HUES48 (cell line): ENCODE data around the gene NARF.
A peak's percentile ranks its signal among the peaks of the same experiment; 100 is the strongest.

Experiments used
- H3K27ac ChIP-seq: one replicate; pipeline ENCODE4 v1.7.0; 2013; ENCODE audit warnings: low read depth, low read length, inconsistent platforms
- H3K27me3 ChIP-seq: 2 replicates; pipeline ENCODE4 v1.6.1; 2013; ENCODE audit warnings: mild to moderate bottlenecking, low read length; ENCODE audit not compliant: control insufficient read depth, insufficient read depth
- H3K36me3 ChIP-seq: 2 replicates; pipeline ENCODE4 v1.6.1; 2013; ENCODE audit warnings: low read length; ENCODE audit not compliant: control insufficient read depth, insufficient read depth
- H3K4me1 ChIP-seq: 2 replicates; pipeline ENCODE4 v1.6.1; 2013; ENCODE audit warnings: mild to moderate bottlenecking, low read length; ENCODE audit not compliant: control insufficient read depth, insufficient read depth
- H3K4me3 ChIP-seq: 2 replicates; pipeline ENCODE4 v1.5.1; 2013; ENCODE audit warnings: mild to moderate bottlenecking, low read depth, low read length
- H3K9ac ChIP-seq: 2 replicates; pipeline ENCODE4 v1.6.1; 2013; ENCODE audit warnings: mild to moderate bottlenecking, low read depth, low read length, moderate library complexity
- H3K9me3 ChIP-seq: 2 replicates; pipeline ENCODE4 v1.6.1; 2013; ENCODE audit warnings: low read length; ENCODE audit not compliant: control insufficient read depth, insufficient read depth

The NARF gene

DNA sequence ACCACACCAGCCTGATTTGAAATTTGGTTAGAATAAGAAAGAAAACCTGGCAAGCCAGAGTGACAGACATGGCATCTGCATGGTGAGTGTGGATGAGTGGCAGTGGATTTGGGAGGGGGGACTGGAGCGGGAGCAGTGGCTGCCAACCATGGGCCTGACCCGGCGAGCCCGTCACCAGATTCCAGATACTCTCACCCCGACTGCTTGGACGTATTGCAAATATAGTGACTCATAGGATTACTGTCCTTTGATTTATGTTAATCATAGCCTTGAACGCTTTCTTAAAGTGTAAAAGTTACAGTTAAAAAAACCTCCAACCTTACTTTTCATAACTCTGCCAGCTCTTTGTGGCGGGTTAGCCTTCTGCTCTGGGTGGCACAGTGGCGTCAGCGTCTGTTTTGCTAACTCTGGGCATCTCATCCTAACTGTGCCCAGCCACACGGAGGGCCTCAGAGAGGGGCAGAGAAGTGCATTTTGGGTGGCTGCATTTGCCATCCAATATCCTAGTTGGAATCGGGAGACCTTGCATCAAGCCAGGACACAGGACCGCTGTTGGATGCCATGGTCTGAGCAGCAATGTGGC is 34.2 kb downstream of the NARF start:
- H3K27me3 ChIP-seq = peaks cover 11% of the 10 kb centered on the region
- no peak overlapping the region for H3K9ac ChIP-seq
- H3K4me1 ChIP-seq = no peaks in the 10 kb centered on the region; the same call in 1 of the 2 replicates

DNA sequence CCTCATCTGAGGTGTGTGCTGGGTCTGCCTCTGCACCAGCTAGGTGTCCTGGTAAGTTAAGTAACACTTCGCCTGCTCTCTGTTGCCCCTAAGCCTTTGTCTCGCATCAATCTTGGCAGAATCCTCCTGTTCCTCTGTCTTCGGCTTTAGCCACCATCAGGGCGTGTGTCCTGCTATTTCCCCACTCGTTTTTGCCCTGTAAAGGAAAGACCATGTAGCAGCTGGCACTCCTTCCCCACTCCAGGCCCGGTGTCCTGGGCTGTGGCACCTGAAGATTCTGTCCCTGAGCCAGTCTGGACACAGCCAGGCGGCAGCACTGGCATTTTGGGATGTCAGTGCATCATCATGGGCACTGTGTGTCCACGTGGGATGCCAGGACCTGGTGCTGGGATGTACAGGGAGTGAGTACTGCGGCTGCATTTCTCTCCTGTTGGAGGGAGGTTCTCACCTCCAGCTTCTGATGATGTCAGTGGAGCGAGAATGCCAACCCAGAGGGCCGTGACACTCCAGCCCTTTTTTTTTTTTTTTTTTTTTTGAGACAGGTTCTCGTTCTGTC is 34.8 kb downstream of the NARF start:
- no peaks in the 10 kb centered on the region; the same call in 1 of the 2 replicates for H3K4me1 ChIP-seq
- H3K27ac ChIP-seq = no peak overlapping the region
- peaks cover 8% of the 10 kb centered on the region for H3K36me3 ChIP-seq
- no peak overlapping the region for H3K4me3 ChIP-seq
- H3K27me3 ChIP-seq = peaks cover 16% of the 10 kb centered on the region
- H3K9ac ChIP-seq = no peak overlapping the region
- no peaks in the 10 kb centered on the region for H3K9me3 ChIP-seq

More for the DNA sequence above, 34.2 kb downstream of the NARF start:
- Histone ChIP-seq H3K27ac (no peak overlapping the region), H3K4me3 (no peak overlapping the region), H3K36me3 (peaks cover 13% of the 10 kb centered on the region), H3K9me3 (no peaks in the 10 kb centered on the region)

GRCh38 chr17:82494236-82495055 is 35.9 kb downstream of the NARF start:
- Histone ChIP-seq H3K4me1 (no peaks in the 10 kb centered on the region; the same call in 1 of the 2 replicates), H3K27ac (peak overlapping the region; percentile 77), H3K36me3 (no peaks in the 10 kb centered on the region), H3K4me3 (peak overlapping the region; percentile 48; the same call in 1 of the 2 replicates), H3K27me3 (peaks cover 24% of the 10 kb centered on the region), H3K9ac (peak overlapping the region; percentile 27), H3K9me3 (no peaks in the 10 kb centered on the region)

- no peak overlapping the region for H3K4me3 ChIP-seq
- H3K9me3 ChIP-seq = no peaks in the 10 kb centered on the region
- no peak overlapping the region for H3K9ac ChIP-seq
- H3K4me1 ChIP-seq = no peaks in the 10 kb centered on the region; the same call in 1 of the 2 replicates
- no peak overlapping the region for H3K27ac ChIP-seq
- peaks cover 24% of the 10 kb centered on the region for H3K27me3 ChIP-seq
- no peaks in the 10 kb centered on the region for H3K36me3 ChIP-seq
Measured at GRCh38 chr17:82495844-82496528, 37.4 kb downstream of the NARF start.

GRCh38 chr17:82496529-82497434 is 38.2 kb downstream of the NARF start:
- Histone ChIP-seq H3K4me1 (no peaks in the 10 kb centered on the region; the same call in 1 of the 2 replicates), H3K27ac (no peak overlapping the region), H3K9me3 (no peaks in the 10 kb centered on the region), H3K4me3 (peak overlapping the region; percentile 63), H3K36me3 (no peaks in the 10 kb centered on the region), H3K27me3 (peaks cover 24% of the 10 kb centered on the region), H3K9ac (no peak overlapping the region)

DNA sequence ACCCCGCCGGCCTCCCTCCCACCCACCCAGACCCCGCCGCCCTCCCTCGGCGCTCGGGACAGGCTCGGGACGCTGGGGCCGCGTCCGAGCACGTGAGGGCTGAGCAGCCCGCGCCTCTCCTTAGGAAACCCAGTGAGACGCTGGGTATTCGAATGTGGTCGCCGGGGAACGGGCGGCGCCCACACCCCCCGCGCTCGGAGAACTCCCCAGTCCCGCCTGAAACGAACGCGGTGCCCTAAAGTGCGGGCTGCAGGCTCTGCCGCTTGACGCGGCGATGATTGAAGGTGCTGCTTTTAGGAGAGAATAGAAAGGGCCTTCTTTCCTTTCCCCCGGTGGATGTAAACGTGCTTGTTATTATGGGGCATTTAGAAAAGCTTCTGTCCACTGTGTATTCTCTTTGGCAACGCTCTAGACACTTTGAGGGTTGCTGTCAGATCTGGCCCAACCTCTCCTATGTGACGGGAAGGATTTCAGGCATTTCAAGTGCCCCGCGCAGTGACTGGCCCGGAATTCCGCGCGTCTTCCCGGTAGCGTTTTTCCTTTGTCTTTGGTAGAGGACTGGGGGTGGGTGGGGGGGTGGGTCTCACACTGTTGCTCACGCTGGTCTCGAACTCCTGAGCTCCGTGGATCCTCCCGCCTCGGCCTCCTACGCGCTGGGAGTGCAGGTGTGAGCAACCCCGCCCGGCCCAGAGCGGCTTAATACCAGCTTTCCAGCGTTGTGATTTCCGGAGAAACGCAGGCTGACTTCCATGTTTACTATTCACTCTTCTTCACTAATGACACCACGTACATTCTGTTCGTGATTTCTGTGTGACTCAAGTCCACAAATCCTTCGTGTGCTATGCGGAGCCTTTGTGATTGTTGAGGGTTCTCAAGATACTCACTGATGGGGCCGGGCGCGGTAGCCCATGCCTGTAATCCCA is 39.2 kb downstream of the NARF start:
- Histone ChIP-seq H3K27me3 (peaks cover 24% of the 10 kb centered on the region), H3K9ac (peak overlapping the region; percentile 41; the same call in 1 of the 2 replicates), H3K4me3 (peak overlapping the region; percentile 59), H3K9me3 (no peaks in the 10 kb centered on the region), H3K36me3 (no peaks in the 10 kb centered on the region), H3K4me1 (no peaks in the 10 kb centered on the region; the same call in 1 of the 2 replicates), H3K27ac (no peak overlapping the region)

DNA sequence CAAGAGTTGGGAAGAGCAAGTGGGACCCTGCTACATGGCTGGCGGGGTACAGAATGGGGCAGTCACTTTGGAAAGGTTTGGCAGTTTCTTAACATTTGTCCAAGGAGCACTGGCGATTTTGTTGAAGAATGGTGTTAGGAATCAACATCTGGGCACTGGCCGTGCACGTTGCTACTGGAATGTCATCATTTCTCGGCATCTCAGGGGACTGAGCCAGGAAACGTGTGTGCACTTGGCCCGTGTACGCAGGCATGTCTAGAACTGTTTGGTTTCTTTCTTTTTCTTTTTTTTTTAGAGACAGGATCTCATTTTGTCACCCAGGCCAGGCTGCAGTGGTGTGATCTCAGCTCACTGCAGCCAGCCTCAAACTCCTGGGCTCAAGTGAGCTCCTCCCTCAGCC is 43.7 kb downstream of the NARF start:
- H3K9me3 ChIP-seq = no peaks in the 10 kb centered on the region

GRCh38 chr17:82503094-82503727 is 44.7 kb downstream of the NARF start:
- Histone ChIP-seq H3K4me3 (no peak overlapping the region), H3K36me3 (no peaks in the 10 kb centered on the region), H3K27ac (no peak overlapping the region), H3K9ac (no peak overlapping the region), H3K9me3 (no peaks in the 10 kb centered on the region), H3K27me3 (peaks cover 9% of the 10 kb centered on the region), H3K4me1 (no peaks in the 10 kb centered on the region)

More for the DNA sequence above, 43.7 kb downstream of the NARF start:
- H3K9ac ChIP-seq = no peak overlapping the region
- no peak overlapping the region for H3K27ac ChIP-seq
- H3K27me3 ChIP-seq = peaks cover 15% of the 10 kb centered on the region
- H3K4me3 ChIP-seq = no peak overlapping the region
- H3K4me1 ChIP-seq = no peaks in the 10 kb centered on the region
- H3K36me3 ChIP-seq = no peaks in the 10 kb centered on the region

DNA sequence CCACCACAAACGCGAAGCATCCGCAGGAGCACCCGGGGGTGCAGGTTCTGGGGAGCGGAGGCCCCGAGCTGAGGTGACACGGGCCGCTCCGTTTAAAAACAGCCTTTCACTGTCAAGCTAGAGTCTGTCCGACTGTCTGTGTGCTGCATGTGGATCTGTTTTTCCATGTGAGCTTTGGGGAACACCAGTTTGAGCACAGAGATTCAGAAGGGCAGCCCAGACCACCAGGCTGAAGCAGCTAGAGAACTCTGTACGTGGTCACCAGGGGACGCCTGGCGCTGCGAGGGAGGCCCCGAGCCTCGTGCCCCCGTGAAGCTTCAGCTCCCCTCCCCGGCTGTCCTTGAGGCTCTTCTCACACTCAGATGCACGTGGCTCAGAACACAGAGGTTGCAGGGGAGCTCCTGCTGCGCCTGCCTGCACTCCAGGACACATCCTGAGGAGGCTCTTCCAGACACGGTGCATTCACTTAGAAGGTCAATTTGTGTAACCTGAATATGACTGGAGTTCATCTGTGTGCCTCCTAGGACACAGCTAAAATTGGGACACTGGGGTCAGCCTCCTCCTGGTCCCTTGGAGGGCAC is 45.3 kb downstream of the NARF start:
- H3K36me3 ChIP-seq = no peaks in the 10 kb centered on the region
- no peak overlapping the region for H3K9ac ChIP-seq
- no peaks in the 10 kb centered on the region for H3K4me1 ChIP-seq
- H3K9me3 ChIP-seq = no peaks in the 10 kb centered on the region
- no peak overlapping the region for H3K4me3 ChIP-seq
- H3K27me3 ChIP-seq = 0 out of 2 replicates have a peak, but pooled peaks cover 4% of the 10 kb centered on the region
- no peak overlapping the region for H3K27ac ChIP-seq
